SK-N-SH (cell line): Measurements from ENCODE around the gene FLT4.

ENCODE experiments used
- ELF1 ChIP-seq: IDR thresholded peaks from 2 replicates; pipeline ENCODE4 v1.4.0; 2012
- EZH2phosphoT487 ChIP-seq: fragments of 200-600 bp; sonication (generic); IDR thresholded peaks from 2 replicates; pipeline ENCODE4 v1.6.1; 2017; ENCODE audit warnings: low read depth, mixed run types, mild to moderate bottlenecking, antibody characterized with exemption, moderate library complexity, borderline replicate concordance
- FOXM1 ChIP-seq: IDR thresholded peaks from 2 replicates; pipeline ENCODE4 v1.4.0; 2012; ENCODE audit warnings: low read depth, mild to moderate bottlenecking
- RFX5 ChIP-seq: IDR thresholded peaks from 2 replicates; pipeline ENCODE4 v1.6.1; 2012; ENCODE audit warnings: mild to moderate bottlenecking, improper control_type of control experiment, low read length
- TEAD4 ChIP-seq: IDR thresholded peaks from 2 replicates; pipeline ENCODE4 v1.4.0; 2012; ENCODE audit warnings: mild to moderate bottlenecking, borderline replicate concordance; ENCODE audit not compliant: insufficient read depth
- TF ChIP-seq, protein P1 (sequence below): fragments of 200-600 bp; sonication (generic); IDR thresholded peaks from 2 replicates; pipeline ENCODE4 v1.6.1; 2017; ENCODE audit warnings: antibody characterized with exemption, mild to moderate bottlenecking, moderate library complexity

DNA sequence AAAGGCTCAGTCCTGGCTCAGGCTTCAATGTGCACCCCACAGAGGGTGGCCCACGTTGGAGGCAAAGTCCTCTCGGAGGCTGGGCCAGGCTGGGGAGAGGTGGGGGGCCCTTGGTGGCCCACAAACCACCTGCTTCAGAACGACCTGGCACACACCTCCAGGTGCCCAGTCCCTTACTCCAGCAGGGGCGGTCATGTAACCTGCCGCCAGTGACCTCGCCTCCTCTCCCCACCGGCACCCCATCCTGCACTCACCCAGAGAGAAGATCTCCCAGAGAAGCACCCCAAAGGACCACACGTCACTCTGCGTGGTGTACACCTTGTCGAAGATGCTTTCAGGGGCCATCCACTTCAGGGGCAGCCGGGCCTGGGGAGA lies 35.6 kb downstream of the FLT4 start:
- TF ChIP-seq TEAD4 (no peak), FOXM1 (no peak), EZH2phosphoT487 (no peak), RFX5 (no peak), ELF1 (no peak)
- TF ChIP-seq, protein P1, sequence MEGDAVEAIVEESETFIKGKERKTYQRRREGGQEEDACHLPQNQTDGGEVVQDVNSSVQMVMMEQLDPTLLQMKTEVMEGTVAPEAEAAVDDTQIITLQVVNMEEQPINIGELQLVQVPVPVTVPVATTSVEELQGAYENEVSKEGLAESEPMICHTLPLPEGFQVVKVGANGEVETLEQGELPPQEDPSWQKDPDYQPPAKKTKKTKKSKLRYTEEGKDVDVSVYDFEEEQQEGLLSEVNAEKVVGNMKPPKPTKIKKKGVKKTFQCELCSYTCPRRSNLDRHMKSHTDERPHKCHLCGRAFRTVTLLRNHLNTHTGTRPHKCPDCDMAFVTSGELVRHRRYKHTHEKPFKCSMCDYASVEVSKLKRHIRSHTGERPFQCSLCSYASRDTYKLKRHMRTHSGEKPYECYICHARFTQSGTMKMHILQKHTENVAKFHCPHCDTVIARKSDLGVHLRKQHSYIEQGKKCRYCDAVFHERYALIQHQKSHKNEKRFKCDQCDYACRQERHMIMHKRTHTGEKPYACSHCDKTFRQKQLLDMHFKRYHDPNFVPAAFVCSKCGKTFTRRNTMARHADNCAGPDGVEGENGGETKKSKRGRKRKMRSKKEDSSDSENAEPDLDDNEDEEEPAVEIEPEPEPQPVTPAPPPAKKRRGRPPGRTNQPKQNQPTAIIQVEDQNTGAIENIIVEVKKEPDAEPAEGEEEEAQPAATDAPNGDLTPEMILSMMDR: no peak
